Measurements from ENCODE around the gene ASCC1.
A peak's percentile ranks its signal among the peaks of the same experiment; 100 is the strongest.

Gene ASCC1

DNA sequence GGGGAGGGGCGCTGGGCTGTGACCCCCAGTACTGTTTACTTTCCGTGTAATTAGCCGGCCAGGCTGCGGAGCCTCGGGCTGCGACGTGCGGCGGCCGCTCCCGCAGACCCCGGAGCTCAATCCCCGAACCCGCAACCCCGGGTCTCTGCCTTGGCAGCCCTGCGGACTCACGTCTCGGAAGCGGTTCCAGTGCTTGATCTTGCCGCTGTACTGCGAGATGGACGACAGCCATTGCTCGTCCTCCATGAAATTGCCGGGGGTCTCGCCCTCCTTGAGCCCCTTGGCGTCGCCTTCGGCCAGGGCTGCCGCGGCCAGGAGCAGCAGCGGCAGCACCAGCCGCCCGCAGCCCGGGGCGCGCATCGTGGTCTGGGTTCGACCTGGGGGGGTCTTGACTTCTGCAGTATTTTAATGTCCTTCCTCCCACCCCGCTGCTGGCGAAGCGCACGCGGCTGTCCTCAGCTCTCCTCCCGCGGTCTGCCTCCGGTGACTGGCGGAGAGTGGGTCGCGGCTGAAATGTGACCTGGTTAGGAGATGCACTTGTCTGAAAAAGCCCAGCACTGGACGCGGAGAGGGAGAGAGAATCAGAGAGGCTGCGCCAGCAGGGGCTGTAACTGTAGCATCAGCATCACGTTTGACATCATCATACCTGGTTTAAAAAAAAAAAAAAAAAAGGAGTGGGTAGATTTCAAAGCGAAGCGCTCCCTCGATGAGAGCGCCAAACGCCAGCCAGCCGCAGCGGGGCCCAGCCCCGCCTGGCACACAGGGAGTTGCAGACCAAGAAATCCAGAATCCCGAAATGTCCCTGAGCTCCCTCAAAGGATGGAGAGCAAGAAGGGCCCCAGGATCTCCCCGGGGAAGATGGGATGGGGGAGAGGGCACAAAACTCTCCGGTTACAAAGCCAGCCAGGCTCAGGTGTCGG is 127.8 kb downstream of the ASCC1 start, which contains the start of gene SPOCK2:
TSS of gene SPOCK2 (minus strand) at position 583 of the 920 bp plus-strand sequence. CDS start at position 360, 223 bp downstream.
- in situ Hi-C loops (cut with HindIII; ENCODE audit: low sequenced_read_pairs): no loop called here
- TF ChIP-seq, protein P1, sequence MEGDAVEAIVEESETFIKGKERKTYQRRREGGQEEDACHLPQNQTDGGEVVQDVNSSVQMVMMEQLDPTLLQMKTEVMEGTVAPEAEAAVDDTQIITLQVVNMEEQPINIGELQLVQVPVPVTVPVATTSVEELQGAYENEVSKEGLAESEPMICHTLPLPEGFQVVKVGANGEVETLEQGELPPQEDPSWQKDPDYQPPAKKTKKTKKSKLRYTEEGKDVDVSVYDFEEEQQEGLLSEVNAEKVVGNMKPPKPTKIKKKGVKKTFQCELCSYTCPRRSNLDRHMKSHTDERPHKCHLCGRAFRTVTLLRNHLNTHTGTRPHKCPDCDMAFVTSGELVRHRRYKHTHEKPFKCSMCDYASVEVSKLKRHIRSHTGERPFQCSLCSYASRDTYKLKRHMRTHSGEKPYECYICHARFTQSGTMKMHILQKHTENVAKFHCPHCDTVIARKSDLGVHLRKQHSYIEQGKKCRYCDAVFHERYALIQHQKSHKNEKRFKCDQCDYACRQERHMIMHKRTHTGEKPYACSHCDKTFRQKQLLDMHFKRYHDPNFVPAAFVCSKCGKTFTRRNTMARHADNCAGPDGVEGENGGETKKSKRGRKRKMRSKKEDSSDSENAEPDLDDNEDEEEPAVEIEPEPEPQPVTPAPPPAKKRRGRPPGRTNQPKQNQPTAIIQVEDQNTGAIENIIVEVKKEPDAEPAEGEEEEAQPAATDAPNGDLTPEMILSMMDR (IDR thresholded peaks at IDR 0.05; ENCODE audit: low read depth, low read length, missing control alignments): no peak
- no peak for DNase-seq (ENCODE audit: low read depth)
- peak within 1 kb of the TSS; percentile 21 for H3K4me3 ChIP-seq (ENCODE audit: low read depth, low read length)

DNA sequence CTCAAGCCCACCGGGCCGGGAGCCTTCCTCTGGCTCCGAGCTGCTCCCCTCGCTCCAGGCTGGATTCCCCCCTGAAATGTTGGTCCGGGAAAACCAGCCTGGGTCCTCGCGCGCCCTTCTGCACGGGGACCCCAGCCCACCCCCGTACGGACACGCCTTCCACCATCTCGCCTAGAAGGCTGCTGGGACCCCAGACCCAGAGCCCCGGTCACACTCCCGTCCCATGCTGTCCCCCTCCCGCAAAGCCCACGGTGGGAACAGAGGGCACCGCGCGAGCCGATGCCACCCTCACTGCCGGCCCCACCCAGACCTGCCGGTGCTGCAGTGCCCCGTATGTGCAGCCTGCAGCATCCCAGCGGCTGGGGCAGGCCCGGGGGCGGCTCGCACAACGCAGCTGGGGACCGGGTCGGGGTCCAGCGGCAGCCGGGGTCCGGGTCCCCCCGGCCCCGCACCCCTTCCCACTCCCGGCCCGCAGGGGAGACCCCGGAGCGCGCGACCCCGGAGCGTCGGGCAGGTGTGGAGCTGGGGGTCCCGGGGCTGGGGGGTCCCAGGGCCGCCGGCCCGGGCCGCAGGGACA is 128.6 kb downstream of the ASCC1 start:
- in situ Hi-C loops (cut with HindIII; ENCODE audit: low sequenced_read_pairs): no loop called here
- peak overlapping the region; percentile 21 for H3K4me3 ChIP-seq (ENCODE audit: low read depth, low read length)
- TF ChIP-seq, protein P1 (IDR thresholded peaks at IDR 0.05; ENCODE audit: low read depth, low read length, missing control alignments): no peak
- no peak for DNase-seq (ENCODE audit: low read depth)

DNA sequence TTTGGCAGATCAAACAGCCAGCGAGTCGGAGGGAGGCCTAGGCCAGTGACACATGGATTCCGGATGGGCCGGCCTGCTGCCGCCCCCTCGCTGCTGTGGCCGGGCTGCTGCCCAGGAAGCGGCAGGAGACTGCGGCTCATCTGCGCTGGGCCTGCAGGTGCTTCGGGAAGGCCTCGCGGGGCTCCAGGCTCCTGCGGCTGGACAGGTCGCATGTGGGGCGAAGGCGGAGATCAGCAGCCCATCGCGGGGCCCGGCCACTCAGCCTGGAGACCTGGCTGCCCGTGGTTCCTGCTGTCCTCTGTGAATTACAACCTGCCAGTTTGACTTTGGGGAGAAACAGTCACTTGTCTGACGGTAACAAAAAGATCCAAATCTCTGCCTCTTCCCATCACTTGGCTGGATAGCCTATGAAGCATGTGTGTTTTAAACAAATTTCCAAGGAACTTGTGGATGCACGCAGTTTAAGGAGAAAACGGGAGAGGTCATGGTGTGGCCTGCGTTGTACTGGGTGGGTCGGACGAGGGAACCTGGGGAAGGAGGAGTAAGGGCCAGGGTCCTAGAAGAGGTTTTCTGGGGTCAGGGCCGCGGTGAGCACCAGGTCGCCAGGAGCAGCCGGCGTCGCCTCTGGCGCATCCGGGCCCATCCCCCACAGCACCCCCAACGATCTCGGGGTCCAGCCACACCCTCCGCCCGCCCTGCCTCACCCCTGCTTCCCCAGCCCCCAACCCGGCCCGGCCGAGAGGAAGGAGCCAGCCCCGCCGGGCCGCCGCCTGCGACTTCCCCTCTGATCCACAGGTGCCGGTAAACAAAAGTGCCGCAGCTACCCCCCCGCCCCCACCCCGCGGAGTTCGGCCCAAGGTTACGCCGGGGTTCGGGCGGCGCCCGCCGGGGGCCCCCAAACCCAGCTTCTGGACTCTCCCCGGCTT is 129.3 kb downstream of the ASCC1 start:
- DNase-seq (ENCODE audit: low read depth): no peak
- in situ Hi-C loops (cut with HindIII; ENCODE audit: low sequenced_read_pairs): no loop called here
- TF ChIP-seq, protein P1 (IDR thresholded peaks at IDR 0.05; ENCODE audit: low read depth, low read length, missing control alignments): no peak
- no peak overlapping the region for H3K4me3 ChIP-seq (ENCODE audit: low read depth, low read length)

DNA sequence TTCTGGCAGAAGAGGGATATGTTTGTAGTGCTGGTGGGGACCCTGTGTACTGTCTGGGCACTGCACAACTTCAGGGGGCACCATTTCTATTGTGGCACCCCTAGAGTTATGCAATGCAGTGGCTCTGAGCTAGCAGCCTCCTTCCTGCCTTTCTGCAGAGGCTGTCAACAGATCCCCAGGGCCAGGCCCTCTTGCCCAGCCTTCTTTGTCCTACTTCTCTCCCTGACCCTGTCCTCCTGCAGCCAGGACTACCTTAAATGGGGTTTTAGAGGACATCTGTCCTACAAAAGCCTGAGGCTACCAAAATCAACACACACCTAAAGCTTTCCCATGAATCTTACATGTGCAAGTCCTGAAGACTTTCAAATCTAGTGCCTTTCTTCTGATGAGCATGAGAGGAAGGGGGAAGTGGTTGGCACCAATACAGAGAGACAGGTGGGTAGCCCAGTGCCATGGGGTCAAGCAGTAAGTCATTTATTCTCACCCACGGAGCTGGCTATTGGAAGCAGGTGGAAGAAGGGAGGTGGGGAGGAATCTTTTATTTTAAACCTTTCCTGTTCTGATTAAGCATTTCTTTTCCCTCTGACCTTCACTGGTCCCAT is 130.1 kb downstream of the ASCC1 start:
- no peak for DNase-seq (ENCODE audit: low read depth)
- H3K4me3 ChIP-seq (ENCODE audit: low read depth, low read length): no peak overlapping the region
- TF ChIP-seq, protein P1 (IDR thresholded peaks at IDR 0.05; ENCODE audit: low read depth, low read length, missing control alignments): no peak
- in situ Hi-C loops (cut with HindIII; ENCODE audit: low sequenced_read_pairs): no loop called here

DNA sequence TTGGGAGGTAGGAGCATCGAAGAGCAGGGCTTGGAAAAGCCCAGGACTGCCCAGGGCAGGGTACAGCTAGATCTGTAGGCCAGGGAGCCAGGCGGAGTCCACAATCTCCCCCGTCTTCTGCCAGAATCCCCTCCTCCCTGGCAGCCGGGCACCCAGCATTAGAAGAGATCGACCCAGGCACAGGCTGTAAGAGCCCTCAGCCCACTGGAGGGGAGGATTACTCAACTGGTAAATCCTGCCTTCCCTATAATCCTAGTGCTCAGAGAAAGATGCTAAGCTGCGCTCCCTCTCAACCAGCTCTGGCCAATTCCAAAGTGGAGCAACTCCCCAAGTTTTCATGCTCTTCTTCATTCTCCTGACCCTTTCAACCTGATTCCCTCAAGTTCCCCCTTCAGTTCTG is 130.9 kb downstream of the ASCC1 start:
- no peak overlapping the region for H3K4me3 ChIP-seq (ENCODE audit: low read depth, low read length)
- TF ChIP-seq, protein P1 (IDR thresholded peaks at IDR 0.05; ENCODE audit: low read depth, low read length, missing control alignments): no peak
- DNase-seq (ENCODE audit: low read depth): no peak

More for the DNA sequence above, 130.9 kb downstream of the ASCC1 start:
- in situ Hi-C loops (cut with HindIII; ENCODE audit: low sequenced_read_pairs): no loop called here
